ELF-1 (cell line): Measurements from ENCODE around the gene A2ML1.
"Not testable (repeated sequence)": the region's sequence is repeated elsewhere in the genome, so short reads cannot be mapped to it uniquely, and the experiment has no call there.

Experiments
- DNase-seq: peaks from one replicate; pipeline ENCODE4 v3.0.0-alpha.2; 2016; ENCODE audit warnings: low read depth, low spot score

Gene A2ML1

GRCh38 chr12:8906266-8907180 lies 84.1 kb downstream of the A2ML1 start:
- DNase-seq, result peak; percentile 40

GRCh38 chr12:8907513-8907912 lies 85.1 kb downstream of the A2ML1 start:
- no peak for DNase-seq

- DNase-seq, result no peak
These were observed 87.3 kb downstream of the A2ML1 start for GRCh38 chr12:8909752-8910151.

GRCh38 chr12:8911606-8912268 lies 89.3 kb downstream of the A2ML1 start:
- DNase-seq, result peak; percentile 35

GRCh38 chr12:8912914-8913313 lies 90.5 kb downstream of the A2ML1 start:
- DNase-seq, result peak; percentile 65

GRCh38 chr12:8913702-8914032 lies 91.2 kb downstream of the A2ML1 start:
- no peak for DNase-seq

GRCh38 chr12:8914033-8914715 lies 91.8 kb downstream of the A2ML1 start, which contains the start of gene PHC1:
Gene PHC1, plus strand, starts transcription at chr12:8914509. Its CDS starts 3,169 bp downstream, at chr12:8917678.
- DNase-seq, result peak; percentile 89

GRCh38 chr12:8914716-8915526 lies 92.5 kb downstream of the A2ML1 start:
- DNase-seq, result peak; percentile 83

GRCh38 chr12:8916154-8916553 lies 93.7 kb downstream of the A2ML1 start:
- no peak for DNase-seq

GRCh38 chr12:8917031-8917430 lies 94.6 kb downstream of the A2ML1 start:
- no peak for DNase-seq

- no peak for DNase-seq
These were observed 95.3 kb downstream of the A2ML1 start for GRCh38 chr12:8917751-8918150.

- not testable (repeated sequence) for DNase-seq
These were observed 97.2 kb downstream of the A2ML1 start for GRCh38 chr12:8919643-8920042.

- no peak for DNase-seq
These were observed 100.1 kb downstream of the A2ML1 start for GRCh38 chr12:8922544-8922943.
